ENCODE results near the gene SPTLC3. TPM values are rescaled to one million over a fixed set of nuclear protein-coding genes. Genes with fewer than 3 reads are reported as not detected.
A peak's percentile ranks its signal among the peaks of the same experiment; 100 is the strongest.

Gene SPTLC3
- total RNA-seq, 2 donors from 2014 or later, result 5.2 to 24.5 TPM

DNA sequence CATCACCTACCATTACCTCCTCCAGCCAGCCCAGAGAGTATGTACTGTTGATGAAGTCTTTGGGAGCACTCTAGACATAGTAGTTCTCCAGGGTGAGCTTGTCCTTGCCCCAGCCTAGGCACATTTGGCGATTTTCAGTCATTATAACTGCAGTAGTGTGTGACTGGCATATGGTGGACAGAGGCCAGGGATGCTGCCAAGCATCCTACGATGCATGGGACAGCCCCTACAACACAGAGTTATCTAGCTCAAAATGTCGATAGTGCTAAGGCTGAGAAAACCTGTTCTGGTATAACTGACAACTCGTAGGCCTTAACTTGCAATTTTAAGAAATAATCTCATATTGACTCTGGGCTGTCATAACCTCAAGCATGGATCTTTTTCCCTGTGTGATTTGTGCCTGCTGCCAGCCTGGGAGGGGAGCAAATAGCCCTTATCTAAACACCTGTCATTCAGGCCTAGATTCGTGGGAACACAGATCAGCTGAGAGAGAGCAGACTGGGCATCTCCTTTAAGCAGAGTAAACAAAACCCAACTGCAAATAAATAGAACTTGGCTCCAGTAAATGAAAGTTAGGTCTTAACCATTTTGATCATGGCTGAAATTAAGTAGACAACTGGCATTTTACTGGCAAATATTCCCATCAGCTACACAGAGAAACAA lies 102.6 kb downstream of the SPTLC3 start:
- Histone ChIP-seq H3K4me1 (replicated peaks) (no peaks in the 10 kb centered on the region), H3K36me3 (no peaks in the 10 kb centered on the region), H3K27me3 (replicated peaks; ENCODE audit: insufficient read depth) (no peaks in the 10 kb centered on the region), H3K27ac (no peak overlapping the region), H3K9me3 (no peaks in the 10 kb centered on the region), H3K4me3 (no peak overlapping the region)
- TF ChIP-seq POLR2A (IDR thresholded peaks at IDR 0.05), result no peak
- TF ChIP-seq POLR2AphosphoS5 (IDR thresholded peaks at IDR 0.05), result no peak
- TF ChIP-seq, protein P1, sequence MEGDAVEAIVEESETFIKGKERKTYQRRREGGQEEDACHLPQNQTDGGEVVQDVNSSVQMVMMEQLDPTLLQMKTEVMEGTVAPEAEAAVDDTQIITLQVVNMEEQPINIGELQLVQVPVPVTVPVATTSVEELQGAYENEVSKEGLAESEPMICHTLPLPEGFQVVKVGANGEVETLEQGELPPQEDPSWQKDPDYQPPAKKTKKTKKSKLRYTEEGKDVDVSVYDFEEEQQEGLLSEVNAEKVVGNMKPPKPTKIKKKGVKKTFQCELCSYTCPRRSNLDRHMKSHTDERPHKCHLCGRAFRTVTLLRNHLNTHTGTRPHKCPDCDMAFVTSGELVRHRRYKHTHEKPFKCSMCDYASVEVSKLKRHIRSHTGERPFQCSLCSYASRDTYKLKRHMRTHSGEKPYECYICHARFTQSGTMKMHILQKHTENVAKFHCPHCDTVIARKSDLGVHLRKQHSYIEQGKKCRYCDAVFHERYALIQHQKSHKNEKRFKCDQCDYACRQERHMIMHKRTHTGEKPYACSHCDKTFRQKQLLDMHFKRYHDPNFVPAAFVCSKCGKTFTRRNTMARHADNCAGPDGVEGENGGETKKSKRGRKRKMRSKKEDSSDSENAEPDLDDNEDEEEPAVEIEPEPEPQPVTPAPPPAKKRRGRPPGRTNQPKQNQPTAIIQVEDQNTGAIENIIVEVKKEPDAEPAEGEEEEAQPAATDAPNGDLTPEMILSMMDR (IDR thresholded peaks at IDR 0.05), result no peak
- intact Hi-C loops (cut with DNase I), result no loop called here
- DNase-seq (ENCODE audit: low spot score), result no peak
- WGBS, result 72% methylated on average over 5 of the region's 5 CpGs

DNA sequence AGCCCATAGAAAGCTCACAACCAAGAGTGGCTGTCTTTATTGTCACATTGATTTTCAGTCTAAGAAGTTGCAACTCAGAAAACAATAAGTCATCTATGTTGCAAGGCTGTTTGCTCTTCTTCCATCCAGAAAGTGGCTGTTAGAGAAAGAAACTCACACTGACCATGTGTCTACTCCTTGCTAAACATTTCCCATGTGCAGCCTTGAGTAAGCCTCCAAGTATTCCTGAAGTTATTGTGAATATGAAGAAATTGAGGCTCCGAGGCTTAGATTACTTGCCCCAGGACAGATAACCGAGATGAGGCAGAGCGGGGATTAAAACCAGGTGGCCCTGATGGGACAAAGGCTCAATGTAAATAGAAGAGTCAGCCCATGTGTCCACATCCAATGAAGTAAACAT lies 105.0 kb downstream of the SPTLC3 start:
- Histone ChIP-seq H3K27me3 (replicated peaks; ENCODE audit: insufficient read depth) (no peaks in the 10 kb centered on the region), H3K4me1 (replicated peaks) (no peaks in the 10 kb centered on the region), H3K4me3 (no peak overlapping the region), H3K9me3 (no peaks in the 10 kb centered on the region), H3K36me3 (no peaks in the 10 kb centered on the region), H3K27ac (no peak overlapping the region)
- intact Hi-C loops (cut with DNase I), result no loop called here
- no peak for DNase-seq (ENCODE audit: low spot score)
- TF ChIP-seq POLR2AphosphoS5 (IDR thresholded peaks at IDR 0.05) (no peak), POLR2A (IDR thresholded peaks at IDR 0.05) (no peak)
- TF ChIP-seq, protein P1 (IDR thresholded peaks at IDR 0.05), result no peak
- 95% methylated on average over 3 of the region's 3 CpGs for WGBS

DNA sequence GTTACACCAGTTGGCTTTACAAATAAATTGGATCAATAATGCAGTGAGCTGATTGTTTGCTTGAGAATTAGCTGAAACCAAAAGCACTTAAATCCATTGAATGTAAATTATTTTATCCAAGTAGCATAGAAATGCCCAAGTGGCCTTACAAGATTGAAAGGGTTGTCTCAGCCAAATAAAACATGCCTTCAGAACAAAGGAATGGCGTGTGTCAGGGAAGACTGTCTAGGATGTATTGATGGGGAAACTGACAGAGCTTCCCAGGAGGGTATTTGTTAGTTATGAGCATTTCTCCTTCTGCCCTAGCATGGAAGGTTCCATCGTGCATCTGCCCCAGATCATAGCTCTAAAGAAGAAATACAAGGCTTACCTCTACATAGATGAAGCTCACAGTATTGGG lies 108.4 kb downstream of the SPTLC3 start:
- no peaks in the 10 kb centered on the region for H3K4me1 ChIP-seq (replicated peaks)
- no peak for DNase-seq (ENCODE audit: low spot score)
- no peaks in the 10 kb centered on the region for H3K27me3 ChIP-seq (replicated peaks; ENCODE audit: insufficient read depth)
- 69% methylated on average over 2 of the region's 2 CpGs for WGBS
- H3K4me3 ChIP-seq, result no peak overlapping the region
- no peak for TF ChIP-seq POLR2A (IDR thresholded peaks at IDR 0.05)
- TF ChIP-seq POLR2AphosphoS5 (IDR thresholded peaks at IDR 0.05), result no peak
- TF ChIP-seq, protein P1 (IDR thresholded peaks at IDR 0.05), result no peak
- no peaks in the 10 kb centered on the region for H3K9me3 ChIP-seq
- no peak overlapping the region for H3K27ac ChIP-seq
- intact Hi-C loops (cut with DNase I), result no loop called here
- H3K36me3 ChIP-seq, result no peaks in the 10 kb centered on the region

DNA sequence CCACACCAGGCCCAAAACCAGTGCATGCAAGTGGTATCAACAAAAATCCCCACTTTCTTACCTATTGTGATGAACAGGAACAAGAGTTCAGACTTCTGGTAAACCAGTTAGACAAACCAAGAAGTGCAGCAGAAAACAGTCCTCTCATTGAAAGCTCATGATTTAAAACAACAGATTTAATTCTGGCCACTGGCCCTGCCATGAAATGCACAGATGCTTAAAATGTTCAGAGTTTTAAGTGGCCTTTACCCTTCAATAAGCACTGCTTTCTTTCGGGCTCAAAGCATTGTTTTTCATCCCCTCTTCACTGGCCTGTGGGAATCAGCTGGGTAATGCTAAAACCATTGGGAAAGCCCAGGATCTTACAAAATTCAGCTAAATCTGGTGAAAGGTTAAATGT lies 109.9 kb downstream of the SPTLC3 start:
- no peak overlapping the region for H3K4me3 ChIP-seq
- H3K9me3 ChIP-seq, result no peaks in the 10 kb centered on the region
- H3K4me1 ChIP-seq (replicated peaks), result no peaks in the 10 kb centered on the region
- no peak overlapping the region for H3K27ac ChIP-seq
- DNase-seq (ENCODE audit: low spot score), result no peak
- H3K27me3 ChIP-seq (replicated peaks; ENCODE audit: insufficient read depth), result no peaks in the 10 kb centered on the region
- WGBS, result 78% methylated on average over 1 of the region's 1 CpG
- intact Hi-C loops (cut with DNase I), result no loop called here
- TF ChIP-seq, protein P1 (IDR thresholded peaks at IDR 0.05), result no peak
- TF ChIP-seq POLR2AphosphoS5 (IDR thresholded peaks at IDR 0.05), result no peak
- TF ChIP-seq POLR2A (IDR thresholded peaks at IDR 0.05), result no peak
- H3K36me3 ChIP-seq, result no peaks in the 10 kb centered on the region

DNA sequence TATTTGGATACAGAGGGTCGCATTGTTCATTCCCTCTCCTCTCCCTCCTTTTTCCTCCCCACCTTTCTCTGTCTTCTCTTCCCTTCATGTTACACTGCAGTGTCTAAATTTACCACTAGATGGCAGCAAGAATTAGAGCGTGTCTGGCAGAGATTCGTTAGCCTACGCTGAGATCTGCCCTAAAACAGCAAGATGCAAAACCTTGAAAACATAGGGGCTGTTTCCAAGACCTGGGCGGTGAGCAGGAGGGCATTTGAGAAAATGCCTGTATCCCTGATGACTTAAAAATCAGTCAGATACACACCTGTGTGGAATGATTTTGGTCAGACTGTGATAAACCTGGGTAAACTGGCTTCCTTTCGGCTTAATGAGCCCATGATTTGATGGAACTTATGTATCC lies 110.8 kb downstream of the SPTLC3 start:
- Histone ChIP-seq H3K27me3 (replicated peaks; ENCODE audit: insufficient read depth) (no peaks in the 10 kb centered on the region), H3K4me3 (no peak overlapping the region), H3K9me3 (no peaks in the 10 kb centered on the region), H3K27ac (no peak overlapping the region), H3K4me1 (replicated peaks) (no peaks in the 10 kb centered on the region), H3K36me3 (no peaks in the 10 kb centered on the region)
- intact Hi-C loops (cut with DNase I), result no loop called here
- DNase-seq (ENCODE audit: low spot score), result peak; percentile 49
- TF ChIP-seq POLR2A (IDR thresholded peaks at IDR 0.05), result no peak
- TF ChIP-seq, protein P1 (IDR thresholded peaks at IDR 0.05), result peak; percentile 61 to 83 (median 76)
- peak; percentile 9 for TF ChIP-seq POLR2AphosphoS5 (IDR thresholded peaks at IDR 0.05)
- WGBS, result 18% methylated on average over 6 of the region's 6 CpGs

All from prostate gland (tissue), 2 donors.